GM23338 (cell line): ENCODE measurements around the gene CAND1. TPM values are rescaled to one million over a fixed set of nuclear protein-coding genes. Genes with fewer than 3 reads are reported as not detected.

Experiments used
- ATAC-seq: fragments of 200-7000 bp; cut with Tn5 transposase; 3 replicates; pipeline ENCODE4 v1.9.1; 2020
- DNase-seq: peaks from one replicate; pipeline ENCODE4 v3.0.0-alpha.2; 2015; ENCODE audit warnings: low spot score
- H2AFZ ChIP-seq: fragments of 200-600 bp; sonication (generic); 2 replicates; pipeline ENCODE4 v1.8.0; 2016; ENCODE audit warnings: antibody characterized with exemption, mild to moderate bottlenecking, moderate library complexity
- H3F3A ChIP-seq: fragments of 200-600 bp; sonication (generic); replicated peaks from 2 replicates; pipeline ENCODE4 v1.8.0; 2017; ENCODE audit warnings: antibody characterized with exemption, mixed run types, low read depth
- H3K27ac ChIP-seq: fragments of 200-600 bp; sonication (generic); 2 replicates; pipeline ENCODE4 v1.6.1; 2016; ENCODE audit warnings: low read depth
- H3K27me3 ChIP-seq: fragments of 200-600 bp; sonication (generic); 2 replicates; pipeline ENCODE4 v1.8.0; 2016; ENCODE audit warnings: mild to moderate bottlenecking, mixed run types, moderate library complexity; ENCODE audit not compliant: insufficient read depth
- H3K36me3 ChIP-seq: fragments of 200-600 bp; sonication (generic); 2 replicates; pipeline ENCODE4 v1.8.0; 2016; ENCODE audit warnings: mild to moderate bottlenecking; ENCODE audit not compliant: insufficient read depth
- H3K4me1 ChIP-seq: fragments of 200-600 bp; sonication (generic); 2 replicates; pipeline ENCODE4 v1.8.0; 2016; ENCODE audit warnings: mild to moderate bottlenecking, moderate library complexity; ENCODE audit not compliant: insufficient read depth
- H3K4me2 ChIP-seq: fragments of 200-600 bp; sonication (generic); 2 replicates; pipeline ENCODE4 v1.7.1; 2017; ENCODE audit warnings: mixed run types
- H3K4me3 ChIP-seq: fragments of 200-600 bp; sonication (generic); 2 replicates; pipeline ENCODE4 v1.6.1; 2016; ENCODE audit warnings: mixed run types
- H3K79me2 ChIP-seq: fragments of 200-600 bp; sonication (generic); replicated peaks from 2 replicates; pipeline ENCODE4 v1.8.0; 2017; ENCODE audit warnings: mild to moderate bottlenecking; ENCODE audit not compliant: insufficient read depth
- H3K9me2 ChIP-seq: fragments of 200-600 bp; sonication (generic); 2 replicates; pipeline ENCODE4 v1.8.0; 2017; ENCODE audit not compliant: insufficient read depth
- H4K20me1 ChIP-seq: fragments of 200-600 bp; sonication (generic); replicated peaks from 2 replicates; pipeline ENCODE4 v1.8.0; 2017; ENCODE audit warnings: mild to moderate bottlenecking; ENCODE audit not compliant: insufficient read depth
- H3K27ac Mint-ChIP-seq: 2 replicates; pipeline ENCODE4 v1.8.0; 2020; ENCODE audit warnings: inconsistent platforms, mild to moderate bottlenecking, moderate library complexity, mixed read lengths
- H3K27me3 Mint-ChIP-seq: 3 replicates; pipeline ENCODE4 v1.8.0; 2022; ENCODE audit warnings: low read depth, mild to moderate bottlenecking, moderate library complexity, mixed read lengths, inconsistent platforms; ENCODE audit not compliant: insufficient read depth, poor library complexity
- H3K36me3 Mint-ChIP-seq: 3 replicates; pipeline ENCODE4 v1.8.0; 2021; ENCODE audit warnings: low read depth, mild to moderate bottlenecking, inconsistent platforms, moderate library complexity, mixed read lengths
- H3K4me1 Mint-ChIP-seq: 3 replicates; pipeline ENCODE4 v1.8.0; 2020; ENCODE audit warnings: mild to moderate bottlenecking, inconsistent platforms, mixed read lengths
- H3K4me3 Mint-ChIP-seq: 3 replicates; pipeline ENCODE4 v1.8.0; 2021; ENCODE audit warnings: moderate library complexity, mild to moderate bottlenecking, inconsistent platforms, mixed read lengths
- H3K9me3 Mint-ChIP-seq: 3 replicates; pipeline ENCODE4 v1.8.0; 2020; ENCODE audit warnings: moderate library complexity, mild to moderate bottlenecking, inconsistent platforms, mixed read lengths
- CREB1 ChIP-seq: fragments of 250-450 bp; sonication (Bioruptor Pico); IDR thresholded peaks from 2 replicates; pipeline ENCODE4 v1.5.0; 2020; ENCODE audit warnings: low read depth, mild to moderate bottlenecking, moderate library complexity
- EZH2 ChIP-seq: fragments of 200-600 bp; sonication (generic); IDR thresholded peaks from one replicate; pipeline ENCODE4 v1.8.0; 2017; ENCODE audit warnings: antibody characterized with exemption, mild to moderate bottlenecking, low read depth; ENCODE audit not compliant: unreplicated experiment
- NANOG ChIP-seq: IDR thresholded peaks from 2 replicates; pipeline ENCODE4 v1.6.1; 2016; ENCODE audit warnings: antibody characterized with exemption, borderline replicate concordance
- POLR2AphosphoS5 ChIP-seq: IDR thresholded peaks from 2 replicates; pipeline ENCODE4 v1.6.1; 2016; ENCODE audit warnings: antibody characterized with exemption, low read depth
- STAT1 ChIP-seq: IDR thresholded peaks from one replicate; pipeline ENCODE4 v1.6.1; 2016; ENCODE audit warnings: antibody characterized with exemption; ENCODE audit not compliant: unreplicated experiment
- ZNF114 ChIP-seq: fragments of 250-450 bp; sonication (Bioruptor Pico); IDR thresholded peaks from 2 replicates; pipeline ENCODE4 v1.5.0; 2020; ENCODE audit warnings: mild to moderate bottlenecking, moderate library complexity
- ZNF331 ChIP-seq: fragments of 250-450 bp; sonication (Bioruptor Pico); IDR thresholded peaks from 2 replicates; pipeline ENCODE4 v1.5.0; 2020; ENCODE audit warnings: low read depth, mild to moderate bottlenecking, moderate library complexity
- polyA plus RNA-seq: library from polyadenylated mRNA; unstranded; fragments of >200 nt; fragmentation: Nextera tagmentation; extraction: Ambion mirVana; gene quantifications from 2 replicates; pipeline ENCODE4 v1.2.1, GENCODE V29; 2016
- total RNA-seq: library from RNA; depleted of rRNA; stranded (reverse); fragments of >200 nt; shearing (Covaris generic); gene quantifications from 2 replicates; pipeline ENCODE4 v1.2.3, GENCODE V29; 2014
- TF ChIP-seq, protein P1 (sequence below): IDR thresholded peaks from 2 replicates; pipeline ENCODE4 v1.6.1; 2016; ENCODE audit warnings: antibody characterized with exemption
- TF ChIP-seq, protein P2 (sequence below): IDR thresholded peaks from one replicate; pipeline ENCODE4 v1.6.1; 2018; ENCODE audit warnings: antibody characterized with exemption; ENCODE audit not compliant: unreplicated experiment
- TF ChIP-seq, protein P3 (sequence below), 2 experiments: fragments of 200-600 bp in 1 of 2; sonication (generic) in 1 of 2; conservative IDR thresholded peaks; 2 replicates each; pipeline versions ENCODE4 v1.5.1 to v1.6.1; 2016 to 2017; ENCODE audit warnings: antibody characterized with exemption in 2 of 2, low read depth in 2 of 2, mild to moderate bottlenecking in 2 of 2, moderate library complexity in 1 of 2
- TF ChIP-seq, protein P4 (sequence below): fragments of 250-450 bp; sonication (Bioruptor Pico); IDR thresholded peaks from 2 replicates; pipeline ENCODE4 v1.5.0; 2020; ENCODE audit warnings: mild to moderate bottlenecking, moderate library complexity

CAND1 gene
- total and polyA plus RNA-seq, 2 experiments from 2014 or later, result 71.4 to 151 TPM

DNA sequence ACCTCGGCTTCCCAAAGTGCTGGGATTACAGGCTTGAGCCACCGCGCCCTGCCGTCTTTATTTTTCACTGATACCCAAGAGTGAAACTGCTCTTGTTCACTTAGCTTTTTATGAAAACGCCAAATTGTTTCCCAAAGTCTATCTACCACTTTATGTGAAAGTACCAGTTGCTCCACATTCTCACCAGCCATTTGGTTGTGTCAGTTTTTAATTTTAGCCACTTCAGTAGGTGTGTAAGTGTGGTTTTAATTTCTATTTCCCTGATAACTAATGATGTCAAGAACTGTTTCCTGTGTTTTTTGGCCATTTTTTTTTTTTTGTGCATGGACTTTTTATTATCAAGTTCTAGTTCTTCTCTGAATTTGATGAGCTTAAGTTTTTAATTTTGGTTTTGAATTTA, 17.1 kb downstream of the CAND1 start (continued):
- TF ChIP-seq ZNF331 (CRISPR knock-in tag), result no peak
- TF ChIP-seq, protein P1, sequence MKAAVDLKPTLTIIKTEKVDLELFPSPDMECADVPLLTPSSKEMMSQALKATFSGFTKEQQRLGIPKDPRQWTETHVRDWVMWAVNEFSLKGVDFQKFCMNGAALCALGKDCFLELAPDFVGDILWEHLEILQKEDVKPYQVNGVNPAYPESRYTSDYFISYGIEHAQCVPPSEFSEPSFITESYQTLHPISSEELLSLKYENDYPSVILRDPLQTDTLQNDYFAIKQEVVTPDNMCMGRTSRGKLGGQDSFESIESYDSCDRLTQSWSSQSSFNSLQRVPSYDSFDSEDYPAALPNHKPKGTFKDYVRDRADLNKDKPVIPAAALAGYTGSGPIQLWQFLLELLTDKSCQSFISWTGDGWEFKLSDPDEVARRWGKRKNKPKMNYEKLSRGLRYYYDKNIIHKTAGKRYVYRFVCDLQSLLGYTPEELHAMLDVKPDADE, result no peak
- TF ChIP-seq, protein P2, sequence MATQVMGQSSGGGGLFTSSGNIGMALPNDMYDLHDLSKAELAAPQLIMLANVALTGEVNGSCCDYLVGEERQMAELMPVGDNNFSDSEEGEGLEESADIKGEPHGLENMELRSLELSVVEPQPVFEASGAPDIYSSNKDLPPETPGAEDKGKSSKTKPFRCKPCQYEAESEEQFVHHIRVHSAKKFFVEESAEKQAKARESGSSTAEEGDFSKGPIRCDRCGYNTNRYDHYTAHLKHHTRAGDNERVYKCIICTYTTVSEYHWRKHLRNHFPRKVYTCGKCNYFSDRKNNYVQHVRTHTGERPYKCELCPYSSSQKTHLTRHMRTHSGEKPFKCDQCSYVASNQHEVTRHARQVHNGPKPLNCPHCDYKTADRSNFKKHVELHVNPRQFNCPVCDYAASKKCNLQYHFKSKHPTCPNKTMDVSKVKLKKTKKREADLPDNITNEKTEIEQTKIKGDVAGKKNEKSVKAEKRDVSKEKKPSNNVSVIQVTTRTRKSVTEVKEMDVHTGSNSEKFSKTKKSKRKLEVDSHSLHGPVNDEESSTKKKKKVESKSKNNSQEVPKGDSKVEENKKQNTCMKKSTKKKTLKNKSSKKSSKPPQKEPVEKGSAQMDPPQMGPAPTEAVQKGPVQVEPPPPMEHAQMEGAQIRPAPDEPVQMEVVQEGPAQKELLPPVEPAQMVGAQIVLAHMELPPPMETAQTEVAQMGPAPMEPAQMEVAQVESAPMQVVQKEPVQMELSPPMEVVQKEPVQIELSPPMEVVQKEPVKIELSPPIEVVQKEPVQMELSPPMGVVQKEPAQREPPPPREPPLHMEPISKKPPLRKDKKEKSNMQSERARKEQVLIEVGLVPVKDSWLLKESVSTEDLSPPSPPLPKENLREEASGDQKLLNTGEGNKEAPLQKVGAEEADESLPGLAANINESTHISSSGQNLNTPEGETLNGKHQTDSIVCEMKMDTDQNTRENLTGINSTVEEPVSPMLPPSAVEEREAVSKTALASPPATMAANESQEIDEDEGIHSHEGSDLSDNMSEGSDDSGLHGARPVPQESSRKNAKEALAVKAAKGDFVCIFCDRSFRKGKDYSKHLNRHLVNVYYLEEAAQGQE, result no peak
- no peak for TF ChIP-seq POLR2AphosphoS5
- no peak for TF ChIP-seq NANOG
- TF ChIP-seq STAT1, result no peak

DNA sequence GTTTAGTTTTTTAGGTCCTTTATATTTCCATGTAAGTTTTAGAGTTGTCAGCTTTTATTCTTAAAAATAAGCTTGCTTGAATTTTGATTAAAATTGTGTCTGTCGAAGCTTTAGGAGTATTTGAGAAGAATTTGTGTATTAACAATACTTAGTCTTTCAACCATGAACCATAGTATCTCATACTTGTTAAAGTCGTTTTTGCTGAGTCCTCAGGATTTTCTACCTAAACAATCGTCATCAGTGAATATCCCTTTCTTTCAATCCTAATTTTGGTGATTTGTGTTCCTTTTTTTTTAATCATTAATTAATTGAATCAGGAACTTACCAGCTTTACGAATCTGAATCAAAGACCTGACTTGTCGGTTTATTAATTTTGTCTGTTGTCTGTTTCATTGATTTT, 18.2 kb downstream of the CAND1 start:
- H3K4me3 Mint-ChIP-seq, result no peak overlapping the region
- H4K20me1 ChIP-seq, result peaks cover 14% of the 10 kb centered on the region
- TF ChIP-seq CREB1 (no peak), POLR2AphosphoS5 (no peak), ZNF114 (CRISPR knock-in tag) (no peak), NANOG (no peak), STAT1 (no peak), EZH2 (no peak)
- TF ChIP-seq, protein P3, sequence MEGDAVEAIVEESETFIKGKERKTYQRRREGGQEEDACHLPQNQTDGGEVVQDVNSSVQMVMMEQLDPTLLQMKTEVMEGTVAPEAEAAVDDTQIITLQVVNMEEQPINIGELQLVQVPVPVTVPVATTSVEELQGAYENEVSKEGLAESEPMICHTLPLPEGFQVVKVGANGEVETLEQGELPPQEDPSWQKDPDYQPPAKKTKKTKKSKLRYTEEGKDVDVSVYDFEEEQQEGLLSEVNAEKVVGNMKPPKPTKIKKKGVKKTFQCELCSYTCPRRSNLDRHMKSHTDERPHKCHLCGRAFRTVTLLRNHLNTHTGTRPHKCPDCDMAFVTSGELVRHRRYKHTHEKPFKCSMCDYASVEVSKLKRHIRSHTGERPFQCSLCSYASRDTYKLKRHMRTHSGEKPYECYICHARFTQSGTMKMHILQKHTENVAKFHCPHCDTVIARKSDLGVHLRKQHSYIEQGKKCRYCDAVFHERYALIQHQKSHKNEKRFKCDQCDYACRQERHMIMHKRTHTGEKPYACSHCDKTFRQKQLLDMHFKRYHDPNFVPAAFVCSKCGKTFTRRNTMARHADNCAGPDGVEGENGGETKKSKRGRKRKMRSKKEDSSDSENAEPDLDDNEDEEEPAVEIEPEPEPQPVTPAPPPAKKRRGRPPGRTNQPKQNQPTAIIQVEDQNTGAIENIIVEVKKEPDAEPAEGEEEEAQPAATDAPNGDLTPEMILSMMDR (conservative IDR thresholded peaks at IDR 0.05; ENCODE audit: low read depth in 2 of 2), result no peak
- TF ChIP-seq, protein P1, result no peak
- TF ChIP-seq, protein P4, sequence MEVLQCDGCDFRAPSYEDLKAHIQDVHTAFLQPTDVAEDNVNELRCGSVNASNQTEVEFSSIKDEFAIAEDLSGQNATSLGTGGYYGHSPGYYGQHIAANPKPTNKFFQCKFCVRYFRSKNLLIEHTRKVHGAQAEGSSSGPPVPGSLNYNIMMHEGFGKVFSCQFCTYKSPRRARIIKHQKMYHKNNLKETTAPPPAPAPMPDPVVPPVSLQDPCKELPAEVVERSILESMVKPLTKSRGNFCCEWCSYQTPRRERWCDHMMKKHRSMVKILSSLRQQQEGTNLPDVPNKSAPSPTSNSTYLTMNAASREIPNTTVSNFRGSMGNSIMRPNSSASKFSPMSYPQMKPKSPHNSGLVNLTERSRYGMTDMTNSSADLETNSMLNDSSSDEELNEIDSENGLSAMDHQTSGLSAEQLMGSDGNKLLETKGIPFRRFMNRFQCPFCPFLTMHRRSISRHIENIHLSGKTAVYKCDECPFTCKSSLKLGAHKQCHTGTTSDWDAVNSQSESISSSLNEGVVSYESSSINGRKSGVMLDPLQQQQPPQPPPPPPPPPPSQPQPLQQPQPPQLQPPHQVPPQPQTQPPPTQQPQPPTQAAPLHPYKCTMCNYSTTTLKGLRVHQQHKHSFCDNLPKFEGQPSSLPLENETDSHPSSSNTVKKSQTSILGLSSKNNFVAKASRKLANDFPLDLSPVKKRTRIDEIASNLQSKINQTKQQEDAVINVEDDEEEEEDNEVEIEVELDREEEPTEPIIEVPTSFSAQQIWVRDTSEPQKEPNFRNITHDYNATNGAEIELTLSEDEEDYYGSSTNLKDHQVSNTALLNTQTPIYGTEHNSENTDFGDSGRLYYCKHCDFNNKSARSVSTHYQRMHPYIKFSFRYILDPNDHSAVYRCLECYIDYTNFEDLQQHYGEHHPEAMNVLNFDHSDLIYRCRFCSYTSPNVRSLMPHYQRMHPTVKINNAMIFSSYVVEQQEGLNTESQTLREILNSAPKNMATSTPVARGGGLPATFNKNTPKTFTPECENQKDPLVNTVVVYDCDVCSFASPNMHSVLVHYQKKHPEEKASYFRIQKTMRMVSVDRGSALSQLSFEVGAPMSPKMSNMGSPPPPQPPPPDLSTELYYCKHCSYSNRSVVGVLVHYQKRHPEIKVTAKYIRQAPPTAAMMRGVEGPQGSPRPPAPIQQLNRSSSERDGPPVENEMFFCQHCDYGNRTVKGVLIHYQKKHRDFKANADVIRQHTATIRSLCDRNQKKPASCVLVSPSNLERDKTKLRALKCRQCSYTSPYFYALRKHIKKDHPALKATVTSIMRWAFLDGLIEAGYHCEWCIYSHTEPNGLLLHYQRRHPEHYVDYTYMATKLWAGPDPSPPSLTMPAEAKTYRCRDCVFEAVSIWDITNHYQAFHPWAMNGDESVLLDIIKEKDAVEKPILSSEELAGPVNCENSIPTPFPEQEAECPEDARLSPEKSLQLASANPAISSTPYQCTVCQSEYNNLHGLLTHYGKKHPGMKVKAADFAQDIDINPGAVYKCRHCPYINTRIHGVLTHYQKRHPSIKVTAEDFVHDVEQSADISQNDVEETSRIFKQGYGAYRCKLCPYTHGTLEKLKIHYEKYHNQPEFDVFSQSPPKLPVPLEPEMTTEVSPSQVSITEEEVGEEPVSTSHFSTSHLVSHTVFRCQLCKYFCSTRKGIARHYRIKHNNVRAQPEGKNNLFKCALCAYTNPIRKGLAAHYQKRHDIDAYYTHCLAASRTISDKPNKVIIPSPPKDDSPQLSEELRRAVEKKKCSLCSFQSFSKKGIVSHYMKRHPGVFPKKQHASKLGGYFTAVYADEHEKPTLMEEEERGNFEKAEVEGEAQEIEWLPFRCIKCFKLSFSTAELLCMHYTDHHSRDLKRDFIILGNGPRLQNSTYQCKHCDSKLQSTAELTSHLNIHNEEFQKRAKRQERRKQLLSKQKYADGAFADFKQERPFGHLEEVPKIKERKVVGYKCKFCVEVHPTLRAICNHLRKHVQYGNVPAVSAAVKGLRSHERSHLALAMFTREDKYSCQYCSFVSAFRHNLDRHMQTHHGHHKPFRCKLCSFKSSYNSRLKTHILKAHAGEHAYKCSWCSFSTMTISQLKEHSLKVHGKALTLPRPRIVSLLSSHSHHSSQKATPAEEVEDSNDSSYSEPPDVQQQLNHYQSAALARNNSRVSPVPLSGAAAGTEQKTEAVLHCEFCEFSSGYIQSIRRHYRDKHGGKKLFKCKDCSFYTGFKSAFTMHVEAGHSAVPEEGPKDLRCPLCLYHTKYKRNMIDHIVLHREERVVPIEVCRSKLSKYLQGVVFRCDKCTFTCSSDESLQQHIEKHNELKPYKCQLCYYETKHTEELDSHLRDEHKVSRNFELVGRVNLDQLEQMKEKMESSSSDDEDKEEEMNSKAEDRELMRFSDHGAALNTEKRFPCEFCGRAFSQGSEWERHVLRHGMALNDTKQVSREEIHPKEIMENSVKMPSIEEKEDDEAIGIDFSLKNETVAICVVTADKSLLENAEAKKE (CRISPR knock-in tag), result no peak

More for the DNA sequence above, 18.2 kb downstream of the CAND1 start:
- DNase-seq (no peak), ATAC-seq (no peak)
- no peaks in the 10 kb centered on the region for H3F3A ChIP-seq
- no peaks in the 10 kb centered on the region for H3K9me2 ChIP-seq
- H3K4me2 ChIP-seq, result no peak overlapping the region
- peaks cover 100% of the 10 kb centered on the region for H3K79me2 ChIP-seq
- H3K27me3 ChIP-seq, result no peaks in the 10 kb centered on the region
- peaks cover 2% of the 10 kb centered on the region; the same call in 1 of the 3 replicates for H3K4me1 Mint-ChIP-seq
- H3K27ac ChIP-seq, result no peak overlapping the region
- no peak overlapping the region for H3K27ac Mint-ChIP-seq
- H3K36me3 ChIP-seq, result peaks cover 7% of the 10 kb centered on the region; the same call in 1 of the 2 replicates
- H3K4me3 ChIP-seq, result no peak overlapping the region
- H3K9me3 Mint-ChIP-seq, result no peaks in the 10 kb centered on the region
- peaks cover 31% of the 10 kb centered on the region; the same call in 2 of the 3 replicates for H3K36me3 Mint-ChIP-seq
- H2AFZ ChIP-seq, result no peak overlapping the region
- peaks cover 2% of the 10 kb centered on the region for H3K27me3 Mint-ChIP-seq
- no peaks in the 10 kb centered on the region for H3K4me1 ChIP-seq
